Kidney epithelial cell (primary cell): ENCODE results near the gene CTSO. TPM values are rescaled to one million over a fixed set of nuclear protein-coding genes. Genes with fewer than 3 reads are reported as not detected.

Experiments used
- DNase-seq: peaks from one replicate; pipeline ENCODE4 v3.0.0-alpha.2; 2010; ENCODE audit warnings: low read depth
- H3K27me3 ChIP-seq: 2 replicates; pipeline ENCODE4 v1.6.0; 2011; ENCODE audit warnings: low read length; ENCODE audit not compliant: control insufficient read depth, insufficient read depth
- H3K36me3 ChIP-seq: 2 replicates; pipeline ENCODE4 v1.5.1; 2011; ENCODE audit warnings: low read length; ENCODE audit not compliant: control insufficient read depth, insufficient read depth
- H3K4me3 ChIP-seq: 2 replicates; pipeline ENCODE4 v1.5.1; 2011; ENCODE audit warnings: low read depth, mild to moderate bottlenecking, control low read depth, low read length
- CTCF ChIP-seq: IDR thresholded peaks from 2 replicates; pipeline ENCODE4 v1.5.1; 2011; ENCODE audit warnings: mild to moderate bottlenecking, moderate library complexity, low read length, control low read depth, inconsistent platforms; ENCODE audit not compliant: insufficient read depth, poor library complexity, severe bottlenecking
- total RNA-seq: library from RNA; depleted of rRNA; stranded (reverse); fragments of >200 nt; gene quantifications from 2 replicates; pipeline ENCODE4 v1.2.3, GENCODE V29; 2015

The CTSO gene
- total RNA-seq, 1 donor from 2014 or later = 11.9 TPM

DNA sequence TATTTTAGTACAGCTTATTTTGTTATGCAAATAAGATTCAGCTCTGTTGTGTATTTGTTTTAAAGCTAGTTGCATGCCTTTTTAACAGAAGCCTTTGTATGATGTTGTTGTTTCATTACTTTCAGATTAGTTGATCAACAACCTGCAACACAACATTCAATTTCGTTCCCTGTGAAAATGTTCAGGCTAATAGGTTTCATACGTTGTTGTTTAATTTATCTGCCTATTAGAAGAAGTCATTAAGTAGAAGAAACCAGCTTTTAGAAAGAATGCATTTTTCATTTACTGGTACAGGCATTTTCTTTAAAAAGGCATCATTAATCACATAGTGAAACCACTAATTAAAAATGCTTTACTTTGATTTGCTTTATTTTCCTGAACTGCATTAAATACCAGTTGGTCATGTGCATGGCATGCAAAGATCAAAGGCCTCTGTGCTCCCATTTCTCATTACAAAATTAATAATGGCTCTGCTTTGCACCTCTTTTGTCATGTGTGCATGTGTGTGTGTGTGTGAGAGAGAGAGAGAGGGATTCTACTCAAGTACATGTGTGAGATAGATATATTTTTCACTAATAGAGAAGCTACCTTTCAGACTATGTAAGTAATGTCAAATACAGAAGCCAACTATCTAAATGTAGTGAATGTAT lies 29.2 kb upstream of the CTSO start:
- H3K4me3 ChIP-seq = no peak overlapping the region
- no peaks in the 10 kb centered on the region for H3K27me3 ChIP-seq
- no peak for TF ChIP-seq CTCF
- no peaks in the 10 kb centered on the region for H3K36me3 ChIP-seq
- DNase-seq = no peak

DNA sequence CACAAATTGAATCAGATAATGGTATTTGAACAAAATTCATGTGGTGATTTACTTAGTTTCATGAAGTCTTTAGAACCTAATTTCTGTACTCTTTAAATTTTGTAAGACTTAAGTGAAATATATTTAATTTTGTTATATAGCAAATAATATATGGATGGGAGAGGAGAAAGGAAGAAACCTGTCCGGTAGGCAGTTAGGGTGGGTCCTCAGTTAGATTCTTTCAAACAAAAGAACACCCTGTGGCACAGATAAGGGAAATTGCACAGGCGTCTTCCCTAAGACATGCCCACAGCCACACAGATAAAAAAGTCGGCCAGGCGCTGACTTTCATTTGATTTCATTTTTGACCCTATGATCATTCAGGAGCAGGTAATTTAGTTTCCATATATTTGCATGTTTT lies 25.1 kb upstream of the CTSO start:
- Histone ChIP-seq H3K4me3 (no peak overlapping the region), H3K36me3 (no peaks in the 10 kb centered on the region), H3K27me3 (no peaks in the 10 kb centered on the region)
- no peak for TF ChIP-seq CTCF
- DNase-seq = no peak

DNA sequence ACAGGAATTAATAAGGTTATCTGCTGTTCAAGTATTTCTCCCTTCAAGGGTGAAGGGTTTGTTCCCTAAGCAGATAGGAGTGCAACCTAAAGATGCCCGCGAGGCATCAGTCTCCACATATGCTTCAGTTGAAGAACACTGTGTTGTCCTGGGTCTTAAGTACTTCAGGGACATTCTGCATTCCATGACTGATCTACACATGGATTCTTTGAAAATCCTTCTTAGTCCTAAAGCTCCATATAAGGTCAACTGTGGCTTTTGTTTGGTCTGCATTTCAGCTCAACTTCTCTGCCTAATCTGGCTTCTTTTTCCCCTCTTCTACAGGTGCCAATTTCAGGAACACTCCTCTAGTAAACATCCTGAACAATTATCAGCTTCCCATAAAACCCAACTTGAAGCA lies 21.8 kb upstream of the CTSO start:
- no peaks in the 10 kb centered on the region for H3K36me3 ChIP-seq
- no peak overlapping the region for H3K4me3 ChIP-seq
- H3K27me3 ChIP-seq = no peaks in the 10 kb centered on the region
- TF ChIP-seq CTCF = no peak
- DNase-seq = no peak

DNA sequence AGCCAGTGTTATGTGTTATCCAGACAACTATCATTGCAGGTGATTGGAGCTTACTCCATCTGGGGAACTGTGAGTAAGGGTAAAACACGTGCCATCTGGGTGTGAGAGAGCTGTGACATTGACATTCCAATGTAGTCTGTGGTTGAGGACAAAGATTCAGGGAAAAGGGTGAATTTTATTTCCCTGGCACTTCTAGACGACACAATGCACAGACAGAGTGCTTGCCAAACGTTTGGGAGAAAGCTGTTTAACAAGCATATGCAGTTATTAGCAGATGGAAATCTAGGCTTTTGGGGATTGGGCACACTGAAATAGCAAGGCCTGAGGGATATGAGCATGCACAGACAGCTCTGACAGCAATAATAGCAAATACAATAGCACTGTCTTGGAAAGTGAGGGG lies 21.3 kb upstream of the CTSO start:
- no peaks in the 10 kb centered on the region for H3K36me3 ChIP-seq
- no peaks in the 10 kb centered on the region for H3K27me3 ChIP-seq
- TF ChIP-seq CTCF = no peak
- H3K4me3 ChIP-seq = no peak overlapping the region
- DNase-seq = no peak

- Histone ChIP-seq H3K4me3 (no peak overlapping the region), H3K36me3 (no peaks in the 10 kb centered on the region), H3K27me3 (no peaks in the 10 kb centered on the region)
- no peak for TF ChIP-seq CTCF
- DNase-seq = no peak
These were observed 20.7 kb upstream of the CTSO start for GRCh38 chr4:155974476-155974749.
